SIG-M5 treated with dmso at 0.1 percent for 504 hours (cell line): ENCODE measurements around the gene SCUBE3.

Experiments
- DNase-seq: peaks from one replicate; lab custom pipeline; 2025; ENCODE audit not compliant: unreplicated experiment; lab: John Stamatoyannopoulos, UW

The SCUBE3 gene

GRCh38 chr6:35181308-35181932, 32.3 kb upstream of the SCUBE3 start:
- DNase-seq: no peak

- no peak for DNase-seq
These were observed 31.7 kb upstream of the SCUBE3 start for GRCh38 chr6:35181933-35182612.

- no peak for DNase-seq
These were observed 30.5 kb upstream of the SCUBE3 start for GRCh38 chr6:35183281-35183680.

GRCh38 chr6:35183935-35184334, 29.8 kb upstream of the SCUBE3 start:
- no peak for DNase-seq

GRCh38 chr6:35184580-35185301, 29.0 kb upstream of the SCUBE3 start:
- no peak for DNase-seq

GRCh38 chr6:35185302-35185681, 28.5 kb upstream of the SCUBE3 start:
- DNase-seq: no peak

GRCh38 chr6:35185971-35186370, 27.8 kb upstream of the SCUBE3 start:
- no peak for DNase-seq

- no peak for DNase-seq
These were observed 27.2 kb upstream of the SCUBE3 start for GRCh38 chr6:35186571-35186970.

GRCh38 chr6:35188886-35189285, 24.9 kb upstream of the SCUBE3 start:
- DNase-seq: no peak

- DNase-seq: no peak
These were observed 23.4 kb upstream of the SCUBE3 start for GRCh38 chr6:35190306-35190705.

- DNase-seq: no peak
These were observed 21.9 kb upstream of the SCUBE3 start for GRCh38 chr6:35191889-35192288.

GRCh38 chr6:35192301-35192860, 21.4 kb upstream of the SCUBE3 start:
- DNase-seq: no peak

- DNase-seq: no peak
These were observed 19.4 kb upstream of the SCUBE3 start for GRCh38 chr6:35194390-35194789.

- DNase-seq: no peak
These were observed 18.5 kb upstream of the SCUBE3 start for GRCh38 chr6:35195120-35195780.

GRCh38 chr6:35197196-35197595, 16.6 kb upstream of the SCUBE3 start:
- no peak for DNase-seq

- DNase-seq: no peak
These were observed 13.9 kb upstream of the SCUBE3 start for GRCh38 chr6:35199866-35200265.

GRCh38 chr6:35202066-35202546, 11.7 kb upstream of the SCUBE3 start:
- DNase-seq: no peak

GRCh38 chr6:35203152-35203670, 10.5 kb upstream of the SCUBE3 start:
- DNase-seq: no peak

GRCh38 chr6:35203680-35204079, 10.1 kb upstream of the SCUBE3 start:
- DNase-seq: no peak

- no peak for DNase-seq
These were observed 7.4 kb upstream of the SCUBE3 start for GRCh38 chr6:35206346-35206745.

GRCh38 chr6:35208419-35208818, 5.3 kb upstream of the SCUBE3 start:
- no peak for DNase-seq
